Body of pancreas (tissue), 4 donors: ENCODE results near the gene LMBR1. TPM values are rescaled to one million over a fixed set of nuclear protein-coding genes. Genes with fewer than 3 reads are reported as not detected.

ENCODE experiments used
- ATAC-seq: fragments of 150-250 bp; one replicate; pipeline ENCODE4 v1.9.1; 2016
- DNase-seq, 4 donors: peaks; one replicate each; pipeline ENCODE4 v3.0.0-alpha.2; 2019
- H3K27ac ChIP-seq, 4 donors: fragments of 200-600 bp; sonication (generic); 1 replicate in 3 of 4; 2 replicates in 1 of 4; pipeline versions ENCODE4 v1.5.1 to v1.6.1; 2016 to 2019; ENCODE audit warnings: mild to moderate bottlenecking in 1 of 4, mixed read lengths in 1 of 4, moderate library complexity in 1 of 4
- H3K27me3 ChIP-seq, 2 donors: fragments of 200-600 bp; sonication (generic); one replicate each; pipeline ENCODE4 v1.6.0; 2016; ENCODE audit warnings: mild to moderate bottlenecking in 1 of 2
- H3K36me3 ChIP-seq, 2 donors: fragments of 200-600 bp; sonication (generic); replicated peaks in 1 of 2; 2 replicates each; pipeline ENCODE4 v1.5.1; 2016; ENCODE audit warnings: low read depth in 2 of 2; ENCODE audit not compliant: insufficient read depth in 1 of 2
- H3K4me1 ChIP-seq: fragments of 200-600 bp; sonication (generic); one replicate; pipeline ENCODE4 v1.6.0; 2016
- H3K4me3 ChIP-seq, 2 donors: fragments of 200-600 bp; sonication (generic); 1 replicate in 1 of 2; 2 replicates in 1 of 2; pipeline ENCODE4 v1.5.1; 2016 to 2019
- H3K9me3 ChIP-seq, 3 donors: fragments of 200-600 bp; sonication (generic); 1 replicate in 2 of 3; 2 replicates in 1 of 3; pipeline ENCODE4 v1.5.1; 2016
- POLR2A ChIP-seq, 3 donors: fragments of 450-650 bp; IDR thresholded peaks; one replicate each; pipeline ENCODE4 v1.6.1; 2016; ENCODE audit warnings: antibody characterized with exemption in 3 of 3, mild to moderate bottlenecking in 2 of 3
- WGBS, 2 donors: methylation state at CpG; one replicate each; pipeline ENCODE4 v1.1.5; 2017; 5-methylcytosine and 5-hydroxymethylcytosine counted together
- intact Hi-C: fragments of 100-400 bp; cut with DNase I; formaldehyde crosslinking; loops from one replicate; pipeline ENCODE4 v1.15.1; 2023
- total RNA-seq, 2 donors: library from RNA; depleted of rRNA; stranded (reverse); fragments of >200 nt; gene quantifications; one replicate each; pipeline ENCODE4 v1.1.0, GENCODE V29; 2016
- TF ChIP-seq, protein P1 (sequence below), 7 experiments: fragments of 450-650 bp in 4 of 7; fragments of 200-600 bp in 3 of 7; sonication (generic) in 3 of 7; IDR thresholded peaks; one replicate each; pipeline ENCODE4 v1.5.1; 2016 to 2019; ENCODE audit warnings: antibody characterized with exemption in 7 of 7

The LMBR1 gene
- total RNA-seq, 2 donors from 2014 or later, result 23.4 to 54.0 TPM

GRCh38 chr7:156753630-156754029 lies 139.4 kb downstream of the LMBR1 start:
- DNase-seq (no peak), ATAC-seq (no peak)
- no peak for TF ChIP-seq POLR2A (IDR thresholded peaks at IDR 0.05)
- TF ChIP-seq, protein P1, sequence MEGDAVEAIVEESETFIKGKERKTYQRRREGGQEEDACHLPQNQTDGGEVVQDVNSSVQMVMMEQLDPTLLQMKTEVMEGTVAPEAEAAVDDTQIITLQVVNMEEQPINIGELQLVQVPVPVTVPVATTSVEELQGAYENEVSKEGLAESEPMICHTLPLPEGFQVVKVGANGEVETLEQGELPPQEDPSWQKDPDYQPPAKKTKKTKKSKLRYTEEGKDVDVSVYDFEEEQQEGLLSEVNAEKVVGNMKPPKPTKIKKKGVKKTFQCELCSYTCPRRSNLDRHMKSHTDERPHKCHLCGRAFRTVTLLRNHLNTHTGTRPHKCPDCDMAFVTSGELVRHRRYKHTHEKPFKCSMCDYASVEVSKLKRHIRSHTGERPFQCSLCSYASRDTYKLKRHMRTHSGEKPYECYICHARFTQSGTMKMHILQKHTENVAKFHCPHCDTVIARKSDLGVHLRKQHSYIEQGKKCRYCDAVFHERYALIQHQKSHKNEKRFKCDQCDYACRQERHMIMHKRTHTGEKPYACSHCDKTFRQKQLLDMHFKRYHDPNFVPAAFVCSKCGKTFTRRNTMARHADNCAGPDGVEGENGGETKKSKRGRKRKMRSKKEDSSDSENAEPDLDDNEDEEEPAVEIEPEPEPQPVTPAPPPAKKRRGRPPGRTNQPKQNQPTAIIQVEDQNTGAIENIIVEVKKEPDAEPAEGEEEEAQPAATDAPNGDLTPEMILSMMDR (IDR thresholded peaks at IDR 0.05), result no peak

DNA sequence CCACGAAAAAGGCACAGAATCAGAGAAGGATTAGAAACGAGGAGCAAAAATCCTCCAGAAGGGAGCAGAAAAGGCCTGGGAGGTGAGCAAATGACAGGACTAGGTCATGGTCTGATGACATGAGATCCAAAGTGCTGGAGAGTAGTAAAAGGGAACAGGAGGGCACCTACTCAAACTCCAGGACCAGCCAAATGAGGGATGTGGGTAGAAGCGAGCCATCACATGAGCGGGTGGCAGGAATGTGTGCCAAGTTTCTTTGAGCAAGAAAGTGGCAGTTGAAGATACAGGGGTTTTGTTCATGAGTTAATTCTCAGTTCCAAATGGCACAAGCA lies 139.8 kb downstream of the LMBR1 start:
- 87 to 88% methylated on average over 4 of the region's 4 CpGs for WGBS, 2 donors

More at GRCh38 chr7:156753630-156754029, 139.4 kb downstream of the LMBR1 start:
- H3K4me1 ChIP-seq, result no peaks in the 10 kb centered on the region
- H3K27ac ChIP-seq, result no peak overlapping the region
- no peaks in the 10 kb centered on the region for H3K9me3 ChIP-seq
- 87 to 94% methylated on average over 7 of the region's 7 CpGs for WGBS, 2 donors
- intact Hi-C loops, result no loop called here
- no peaks in the 10 kb centered on the region for H3K36me3 ChIP-seq
- H3K27me3 ChIP-seq, result no peaks in the 10 kb centered on the region
- no peak overlapping the region for H3K4me3 ChIP-seq

DNA sequence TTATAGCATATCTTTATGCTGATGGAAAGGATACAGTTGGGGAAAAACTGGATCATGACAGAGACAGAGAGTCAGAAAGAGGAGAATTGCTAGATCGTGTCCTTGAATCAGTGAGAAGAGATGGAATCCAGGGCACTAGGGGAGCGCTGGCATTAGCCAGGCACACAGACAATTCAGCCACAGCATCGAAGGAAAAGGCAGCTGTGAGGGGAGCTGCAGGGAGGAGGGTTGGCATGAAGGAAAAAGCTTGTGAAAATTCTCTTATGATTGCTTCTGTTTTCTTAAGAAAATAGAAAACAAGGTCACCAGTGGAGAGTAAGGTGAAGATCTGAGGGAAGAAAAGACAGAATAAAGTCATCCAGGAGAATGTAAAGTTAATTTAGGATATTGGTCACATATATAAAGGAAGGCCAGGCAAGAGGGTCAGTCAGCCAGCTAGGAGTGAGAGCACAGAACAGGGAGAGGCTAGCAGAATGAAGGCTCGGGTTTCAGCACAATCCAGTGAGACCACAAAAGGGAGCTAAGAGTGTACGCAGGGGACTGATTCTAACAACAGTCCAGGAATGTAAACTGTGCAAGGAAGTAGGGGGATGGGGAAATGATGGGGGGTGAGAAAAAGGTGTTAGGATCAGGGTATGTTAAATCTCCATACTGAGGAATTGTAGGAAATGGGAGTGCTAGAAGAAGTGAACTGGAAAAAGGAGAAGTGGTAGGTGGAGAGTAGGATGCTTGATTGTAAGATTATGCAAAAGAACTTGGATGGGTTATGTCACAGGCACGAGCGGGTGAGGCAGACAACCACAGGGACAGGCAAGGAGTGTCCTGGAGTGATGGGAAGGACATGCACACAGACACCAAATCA lies 140.4 kb downstream of the LMBR1 start:
- intact Hi-C loops, result no loop called here
- no peaks in the 10 kb centered on the region for H3K9me3 ChIP-seq
- ATAC-seq (no peak), DNase-seq (no peak)
- H3K4me1 ChIP-seq, result no peaks in the 10 kb centered on the region
- WGBS, 2 donors, result 86 to 91% methylated on average over 7 of the region's 7 CpGs
- H3K36me3 ChIP-seq, result no peaks in the 10 kb centered on the region
- H3K27ac ChIP-seq, result no peak overlapping the region
- no peaks in the 10 kb centered on the region for H3K27me3 ChIP-seq
- TF ChIP-seq, protein P1 (IDR thresholded peaks at IDR 0.05), result no peak
- no peak for TF ChIP-seq POLR2A (IDR thresholded peaks at IDR 0.05)
- H3K4me3 ChIP-seq, result no peak overlapping the region

More for the DNA sequence above, 139.8 kb downstream of the LMBR1 start:
- no peak overlapping the region for H3K4me3 ChIP-seq
- H3K9me3 ChIP-seq, result no peaks in the 10 kb centered on the region
- no peak for TF ChIP-seq POLR2A (IDR thresholded peaks at IDR 0.05)
- H3K36me3 ChIP-seq, result no peaks in the 10 kb centered on the region
- DNase-seq (no peak), ATAC-seq (no peak)
- H3K27ac ChIP-seq, result no peak overlapping the region
- no peaks in the 10 kb centered on the region for H3K4me1 ChIP-seq
- no peaks in the 10 kb centered on the region for H3K27me3 ChIP-seq
- intact Hi-C loops, result no loop called here

GRCh38 chr7:156751319-156751718 lies 141.7 kb downstream of the LMBR1 start:
- no peak for DNase-seq
- Histone ChIP-seq H3K4me1 (no peaks in the 10 kb centered on the region), H3K27me3 (no peaks in the 10 kb centered on the region), H3K4me3 (no peak overlapping the region), H3K36me3 (no peaks in the 10 kb centered on the region), H3K9me3 (no peaks in the 10 kb centered on the region), H3K27ac (no peak overlapping the region)
- no peak for ATAC-seq
- intact Hi-C loops, result no loop called here
- WGBS, 2 donors, result 81 to 83% methylated on average over 3 of the region's 3 CpGs
- TF ChIP-seq POLR2A (IDR thresholded peaks at IDR 0.05), result no peak
- TF ChIP-seq, protein P1 (IDR thresholded peaks at IDR 0.05), result no peak

- intact Hi-C loops, result no loop called here
Measured at GRCh38 chr7:156747718-156748117, 145.3 kb downstream of the LMBR1 start.

More at GRCh38 chr7:156747718-156748117, 145.3 kb downstream of the LMBR1 start:
- Histone ChIP-seq H3K4me1 (no peaks in the 10 kb centered on the region), H3K4me3 (no peak overlapping the region), H3K27ac (no peak overlapping the region), H3K9me3 (no peaks in the 10 kb centered on the region), H3K27me3 (no peaks in the 10 kb centered on the region), H3K36me3 (no peaks in the 10 kb centered on the region)
- TF ChIP-seq, protein P1 (IDR thresholded peaks at IDR 0.05), result no peak
- no peak for TF ChIP-seq POLR2A (IDR thresholded peaks at IDR 0.05)
- WGBS, 2 donors, result 35 to 44% methylated on average over 1 of the region's 1 CpG
- DNase-seq, result no peak
- no peak for ATAC-seq
